HG02642 (cell line): ENCODE results near the gene PRKACG.
"Not testable (repeated sequence)": the region's sequence is repeated elsewhere in the genome, so short reads cannot be mapped to it uniquely, and the experiment has no call there.

Experiments
- ATAC-seq: cut with Tn5 transposase; IDR thresholded peaks from one replicate; pipeline ENCODE4 v1.9.1; 2021; ENCODE audit warnings: mild to moderate bottlenecking; ENCODE audit not compliant: unreplicated experiment, poor library complexity

PRKACG gene

GRCh38 chr9:69014013-69014412 is at the start of gene PRKACG:
Gene PRKACG, minus strand, starts transcription at chr9:69014113. Its CDS starts 21 bp downstream, at chr9:69014092.
- no peak for ATAC-seq

GRCh38 chr9:69062195-69062594 is 48.3 kb upstream of the PRKACG start:
- no peak for ATAC-seq

GRCh38 chr9:69060766-69061165 is 46.9 kb upstream of the PRKACG start:
- ATAC-seq, result no peak

- no peak for ATAC-seq
Measured at GRCh38 chr9:69058101-69058500, 44.2 kb upstream of the PRKACG start.

GRCh38 chr9:69056191-69056815 is 42.4 kb upstream of the PRKACG start:
- ATAC-seq, result no peak

GRCh38 chr9:69054989-69055388 is 41.1 kb upstream of the PRKACG start:
- no peak for ATAC-seq

- ATAC-seq, result not testable (repeated sequence)
Measured at GRCh38 chr9:69050936-69051335, 37.0 kb upstream of the PRKACG start.

- no peak for ATAC-seq
Measured at GRCh38 chr9:69049094-69049493, 35.2 kb upstream of the PRKACG start.

- ATAC-seq, result no peak
Measured at GRCh38 chr9:69047371-69047770, 33.5 kb upstream of the PRKACG start.

- no peak for ATAC-seq
Measured at GRCh38 chr9:69046723-69047122, 32.8 kb upstream of the PRKACG start.

- ATAC-seq, result no peak
Measured at GRCh38 chr9:69045821-69046220, 31.9 kb upstream of the PRKACG start.

- ATAC-seq, result no peak
Measured at GRCh38 chr9:69044240-69045219, 30.6 kb upstream of the PRKACG start.

- ATAC-seq, result no peak
Measured at GRCh38 chr9:69040646-69041045, 26.7 kb upstream of the PRKACG start.

- no peak for ATAC-seq
Measured at GRCh38 chr9:69036799-69037198, 22.9 kb upstream of the PRKACG start.

- peak; percentile 24 for ATAC-seq
Measured at GRCh38 chr9:69036309-69036708, 22.4 kb upstream of the PRKACG start.

GRCh38 chr9:69035438-69036308 is 21.8 kb upstream of the PRKACG start, which contains the start of gene FXN:
Gene FXN, plus strand, starts transcription at chr9:69035752. Its CDS starts 31 bp downstream, at chr9:69035783.
- ATAC-seq, result peak; percentile 96

GRCh38 chr9:69034071-69034470 is 20.2 kb upstream of the PRKACG start:
- ATAC-seq, result no peak

GRCh38 chr9:69030851-69031645 is 17.1 kb upstream of the PRKACG start:
- no peak for ATAC-seq

- ATAC-seq, result no peak
Measured at GRCh38 chr9:69029535-69029934, 15.6 kb upstream of the PRKACG start.

- ATAC-seq, result no peak
Measured at GRCh38 chr9:69028754-69029153, 14.8 kb upstream of the PRKACG start.
